ENCODE results near the gene FBXO24.

Gene FBXO24

DNA sequence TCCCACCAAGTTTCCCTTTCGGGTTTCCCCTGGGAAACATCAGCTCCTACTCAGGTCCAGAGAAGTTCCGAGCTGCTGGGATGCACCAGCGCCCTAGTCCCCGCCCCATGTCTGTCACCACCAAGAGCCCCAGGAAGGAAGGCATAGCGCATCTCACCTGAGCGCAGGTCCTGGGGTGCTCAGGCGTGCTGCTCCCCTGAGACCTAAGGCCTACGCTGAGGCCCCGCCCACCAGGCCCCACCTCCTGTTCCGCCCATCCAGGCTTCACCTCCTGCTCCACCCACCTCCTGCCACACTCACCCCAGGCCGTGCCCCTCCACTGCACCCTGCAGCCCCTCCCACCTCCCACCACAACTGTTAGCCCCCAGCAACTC is 56.4 kb downstream of the FBXO24 start:
- Histone ChIP-seq H3K4me3 (ENCODE audit: low read depth, low read length) (no peak overlapping the region), H3K27me3 (replicated peaks) (peaks cover 4% of the 10 kb centered on the region), H3K36me3 (replicated peaks) (no peaks in the 10 kb centered on the region), H3K27ac (no peak overlapping the region)
- no peak for DNase-seq
- TF ChIP-seq, protein P1, sequence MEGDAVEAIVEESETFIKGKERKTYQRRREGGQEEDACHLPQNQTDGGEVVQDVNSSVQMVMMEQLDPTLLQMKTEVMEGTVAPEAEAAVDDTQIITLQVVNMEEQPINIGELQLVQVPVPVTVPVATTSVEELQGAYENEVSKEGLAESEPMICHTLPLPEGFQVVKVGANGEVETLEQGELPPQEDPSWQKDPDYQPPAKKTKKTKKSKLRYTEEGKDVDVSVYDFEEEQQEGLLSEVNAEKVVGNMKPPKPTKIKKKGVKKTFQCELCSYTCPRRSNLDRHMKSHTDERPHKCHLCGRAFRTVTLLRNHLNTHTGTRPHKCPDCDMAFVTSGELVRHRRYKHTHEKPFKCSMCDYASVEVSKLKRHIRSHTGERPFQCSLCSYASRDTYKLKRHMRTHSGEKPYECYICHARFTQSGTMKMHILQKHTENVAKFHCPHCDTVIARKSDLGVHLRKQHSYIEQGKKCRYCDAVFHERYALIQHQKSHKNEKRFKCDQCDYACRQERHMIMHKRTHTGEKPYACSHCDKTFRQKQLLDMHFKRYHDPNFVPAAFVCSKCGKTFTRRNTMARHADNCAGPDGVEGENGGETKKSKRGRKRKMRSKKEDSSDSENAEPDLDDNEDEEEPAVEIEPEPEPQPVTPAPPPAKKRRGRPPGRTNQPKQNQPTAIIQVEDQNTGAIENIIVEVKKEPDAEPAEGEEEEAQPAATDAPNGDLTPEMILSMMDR (IDR thresholded peaks at IDR 0.05; ENCODE audit: low read depth, low read length, missing control alignments): no peak
- in situ Hi-C loops (cut with HindIII; ENCODE audit: low pct_ligation_motif_present, low sequenced_read_pairs): no loop called here

- peaks cover 4% of the 10 kb centered on the region for H3K27me3 ChIP-seq (replicated peaks)
- H3K36me3 ChIP-seq (replicated peaks): no peaks in the 10 kb centered on the region
- DNase-seq: no peak
- in situ Hi-C loops (cut with HindIII; ENCODE audit: low pct_ligation_motif_present, low sequenced_read_pairs): no loop called here
- H3K27ac ChIP-seq: no peak overlapping the region
- TF ChIP-seq, protein P1 (IDR thresholded peaks at IDR 0.05; ENCODE audit: low read depth, low read length, missing control alignments): no peak
- no peak overlapping the region for H3K4me3 ChIP-seq (ENCODE audit: low read depth, low read length)
Measured at GRCh38 chr7:100649826-100650565, 63.9 kb downstream of the FBXO24 start.
